Keratinocyte (primary cell): ENCODE data around the gene OSBPL1A. TPM values are rescaled to one million over a fixed set of nuclear protein-coding genes. Genes with fewer than 3 reads are reported as not detected.

ENCODE experiments used
- DNase-seq: peaks from one replicate; pipeline ENCODE4 v3.0.0-alpha.2; 2011; ENCODE audit warnings: low read depth, missing footprints, low spot score
- FAIRE-seq: peaks from 2 replicates; lab custom pipeline; 2011; peaks lifted over from hg19 to GRCh38; lab: Jason Lieb, UNC
- H2AFZ ChIP-seq: 2 replicates; pipeline ENCODE4 v1.6.0; 2012; ENCODE audit warnings: low read length, control low read depth, inconsistent platforms; ENCODE audit not compliant: control insufficient read depth
- H3K27ac ChIP-seq: 2 replicates; pipeline ENCODE4 v1.5.1; 2011; ENCODE audit warnings: low read length; ENCODE audit not compliant: control insufficient read depth, insufficient read depth
- H3K27me3 ChIP-seq: 3 replicates; pipeline ENCODE4 v1.6.0; 2011; ENCODE audit warnings: low read length; ENCODE audit not compliant: control insufficient read depth, insufficient read depth; ENCODE audit errors: extremely low read depth
- H3K36me3 ChIP-seq, 2 experiments: 2 replicates in 1 of 2; 3 replicates in 1 of 2; pipeline ENCODE4 v1.5.1; 2011; ENCODE audit warnings: low read length in 2 of 2, mild to moderate bottlenecking in 1 of 2; ENCODE audit not compliant: control insufficient read depth in 2 of 2, insufficient read depth in 2 of 2; ENCODE audit errors: extremely low read depth in 1 of 2
- H3K4me1 ChIP-seq: 3 replicates; pipeline ENCODE4 v1.5.1; 2011; ENCODE audit warnings: low read length; ENCODE audit not compliant: control insufficient read depth, insufficient read depth; ENCODE audit errors: extremely low read depth
- H3K4me2 ChIP-seq: 3 replicates; pipeline ENCODE4 v1.6.0; 2011; ENCODE audit warnings: low read depth, low read length; ENCODE audit not compliant: control insufficient read depth, insufficient read depth; ENCODE audit errors: extremely low read depth
- H3K4me3 ChIP-seq, 3 experiments: fragments of 200-600 bp in 1 of 3; sonication (generic) in 1 of 3; 2 replicates in 2 of 3; 3 replicates in 1 of 3; pipeline ENCODE4 v1.5.1; 2011 to 2016; ENCODE audit warnings: low read length in 3 of 3, mild to moderate bottlenecking in 3 of 3, control low read depth in 2 of 3, inconsistent platforms in 1 of 3, low read depth in 1 of 3, mixed read lengths in 1 of 3, mixed run types in 1 of 3, moderate library complexity in 1 of 3; ENCODE audit not compliant: control insufficient read depth in 2 of 3, insufficient read depth in 2 of 3; ENCODE audit errors: extremely low read depth in 1 of 3
- H3K79me2 ChIP-seq: 2 replicates; pipeline ENCODE4 v1.6.0; 2012; ENCODE audit warnings: low read length; ENCODE audit not compliant: control insufficient read depth, insufficient read depth
- H3K9ac ChIP-seq: 3 replicates; pipeline ENCODE4 v1.6.0; 2011; ENCODE audit warnings: low read length; ENCODE audit not compliant: control insufficient read depth, insufficient read depth; ENCODE audit errors: extremely low read depth
- H3K9me1 ChIP-seq: 3 replicates; pipeline ENCODE4 v1.6.0; 2011; ENCODE audit warnings: low read length; ENCODE audit not compliant: control insufficient read depth, insufficient read depth; ENCODE audit errors: extremely low read depth
- H3K9me3 ChIP-seq: 2 replicates; pipeline ENCODE4 v1.5.1; 2012; ENCODE audit warnings: low read depth, low read length; ENCODE audit not compliant: control insufficient read depth
- H4K20me1 ChIP-seq: 3 replicates; pipeline ENCODE4 v1.6.0; 2011; ENCODE audit warnings: low read length; ENCODE audit not compliant: control insufficient read depth, insufficient read depth; ENCODE audit errors: extremely low read depth
- EZH2 ChIP-seq: IDR thresholded peaks from one replicate; pipeline ENCODE4 v1.6.1; 2012; ENCODE audit warnings: inconsistent platforms, mild to moderate bottlenecking, low read length, moderate library complexity
- dilution Hi-C: fragments of 300-500 bp; cut with MboI; formaldehyde crosslinking; loops from one replicate; pipeline ENCODE4 v1.7.0; 2020; ENCODE audit warnings: low sequenced_read_pairs; ENCODE audit not compliant: extremely low pct_ligation_motif_present
- polyA plus RNA-seq, 5 experiments: library from polyadenylated mRNA; depleted of rRNA in 3 of 5; stranded (reverse) in 3 of 5; stranded (forward) in 1 of 5; unstranded in 1 of 5; fragments of >200 nt; gene quantifications; 1 replicate in 1 of 5; 2 replicates in 3 of 5; 3 replicates in 1 of 5; pipeline versions ENCODE4 v1.2.1 to v1.2.3, GENCODE V29; 2011 to 2012; ENCODE audit warnings: missing spikeins in 2 of 5, low read depth in 1 of 5, low replicate concordance in 1 of 5
- TF ChIP-seq, protein P1 (sequence below), 3 experiments: IDR thresholded peaks in 1 of 3; conservative IDR thresholded peaks in 1 of 3; optimal IDR thresholded peaks in 1 of 3; 2 replicates in 2 of 3; 3 replicates in 1 of 3; pipeline versions ENCODE3 to v1.5.1; 2011; ENCODE audit warnings: low read length in 3 of 3, mild to moderate bottlenecking in 3 of 3, moderate library complexity in 2 of 3, control low read depth in 1 of 3, inconsistent platforms in 1 of 3; ENCODE audit not compliant: insufficient read depth in 2 of 3; ENCODE audit errors: extremely low read depth in 1 of 3

OSBPL1A gene
- polyA plus RNA-seq, 1 donor (not counting 4 experiments of a cell fraction or from before 2014, with no cell fraction given): 17.7 TPM

DNA sequence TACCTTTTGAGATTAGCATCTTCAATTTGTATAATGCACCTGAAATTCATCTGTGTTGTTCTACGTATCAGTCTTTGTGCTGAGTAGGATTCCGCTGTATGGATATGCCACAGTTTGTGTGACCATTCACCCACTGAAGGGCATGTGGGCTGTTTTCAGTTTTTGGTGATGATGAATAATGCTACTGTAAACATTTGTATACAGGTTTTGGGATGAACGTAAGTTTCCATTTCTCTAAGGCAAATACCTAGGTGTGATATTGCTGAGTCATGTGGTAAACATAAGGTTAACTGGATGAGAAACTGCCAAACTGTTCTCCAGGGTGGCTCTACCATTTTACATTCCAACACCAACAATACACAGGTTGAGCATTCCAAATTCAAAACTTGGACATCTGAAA is 223.6 kb downstream of the OSBPL1A start:
- Histone ChIP-seq H3K36me3 (peaks cover 2 to 3% of the 10 kb centered on the region in 2 experiments), H2AFZ (no peak overlapping the region), H3K4me1 (no peaks in the 10 kb centered on the region), H3K9me1 (no peaks in the 10 kb centered on the region), H3K27me3 (no peaks in the 10 kb centered on the region), H3K9ac (no peak overlapping the region), H3K4me2 (no peak overlapping the region), H3K9me3 (no peaks in the 10 kb centered on the region), H3K79me2 (no peaks in the 10 kb centered on the region), H3K27ac (no peak overlapping the region), H4K20me1 (no peaks in the 10 kb centered on the region), H3K4me3 (no peak overlapping the region)
- no peak for FAIRE-seq
- dilution Hi-C loops: no loop called here
- DNase-seq: no peak
- TF ChIP-seq, protein P1, sequence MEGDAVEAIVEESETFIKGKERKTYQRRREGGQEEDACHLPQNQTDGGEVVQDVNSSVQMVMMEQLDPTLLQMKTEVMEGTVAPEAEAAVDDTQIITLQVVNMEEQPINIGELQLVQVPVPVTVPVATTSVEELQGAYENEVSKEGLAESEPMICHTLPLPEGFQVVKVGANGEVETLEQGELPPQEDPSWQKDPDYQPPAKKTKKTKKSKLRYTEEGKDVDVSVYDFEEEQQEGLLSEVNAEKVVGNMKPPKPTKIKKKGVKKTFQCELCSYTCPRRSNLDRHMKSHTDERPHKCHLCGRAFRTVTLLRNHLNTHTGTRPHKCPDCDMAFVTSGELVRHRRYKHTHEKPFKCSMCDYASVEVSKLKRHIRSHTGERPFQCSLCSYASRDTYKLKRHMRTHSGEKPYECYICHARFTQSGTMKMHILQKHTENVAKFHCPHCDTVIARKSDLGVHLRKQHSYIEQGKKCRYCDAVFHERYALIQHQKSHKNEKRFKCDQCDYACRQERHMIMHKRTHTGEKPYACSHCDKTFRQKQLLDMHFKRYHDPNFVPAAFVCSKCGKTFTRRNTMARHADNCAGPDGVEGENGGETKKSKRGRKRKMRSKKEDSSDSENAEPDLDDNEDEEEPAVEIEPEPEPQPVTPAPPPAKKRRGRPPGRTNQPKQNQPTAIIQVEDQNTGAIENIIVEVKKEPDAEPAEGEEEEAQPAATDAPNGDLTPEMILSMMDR (optimal IDR thresholded peaks at IDR 0.05 in 1 of 3, IDR thresholded peaks at IDR 0.05 in 1 of 3, conservative IDR thresholded peaks at IDR 0.05 in 1 of 3; ENCODE audit: extremely low read depth in 1 of 3, insufficient read depth in 2 of 3, low read length in 3 of 3): no peak
- TF ChIP-seq EZH2: no peak

DNA sequence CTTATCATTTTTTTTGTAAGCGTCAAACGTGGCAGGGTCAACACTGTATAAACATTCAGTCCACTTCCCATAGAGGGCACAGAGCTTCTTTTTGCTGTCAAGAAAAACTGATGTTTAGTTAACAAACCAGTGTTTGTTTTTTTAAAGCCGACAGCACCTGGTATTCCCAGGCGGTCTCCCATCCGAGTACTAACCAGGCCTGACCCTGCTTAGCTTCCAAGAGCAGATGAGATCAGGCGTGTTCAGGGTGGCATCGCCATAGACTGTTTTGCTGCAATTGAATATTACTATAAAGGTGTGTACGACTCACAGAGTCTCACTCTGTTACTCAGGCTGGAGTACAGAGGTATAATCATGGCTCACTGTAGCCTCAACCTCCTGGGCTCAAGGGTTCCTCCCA is 227.3 kb downstream of the OSBPL1A start:
- H3K36me3 ChIP-seq: peaks cover 3 to 6% of the 10 kb centered on the region in 2 experiments
- FAIRE-seq (no peak), DNase-seq (no peak)
- no peaks in the 10 kb centered on the region for H3K9me3 ChIP-seq
- H3K4me3 ChIP-seq: no peak overlapping the region
- no peaks in the 10 kb centered on the region for H3K79me2 ChIP-seq
- TF ChIP-seq EZH2: no peak
- no peaks in the 10 kb centered on the region for H3K9me1 ChIP-seq
- no peak overlapping the region for H2AFZ ChIP-seq
- dilution Hi-C loops: no loop called here
- H4K20me1 ChIP-seq: no peaks in the 10 kb centered on the region
- no peaks in the 10 kb centered on the region for H3K27me3 ChIP-seq
- no peak overlapping the region for H3K9ac ChIP-seq
- no peaks in the 10 kb centered on the region for H3K4me1 ChIP-seq
- no peak overlapping the region for H3K4me2 ChIP-seq
- no peak overlapping the region for H3K27ac ChIP-seq

DNA sequence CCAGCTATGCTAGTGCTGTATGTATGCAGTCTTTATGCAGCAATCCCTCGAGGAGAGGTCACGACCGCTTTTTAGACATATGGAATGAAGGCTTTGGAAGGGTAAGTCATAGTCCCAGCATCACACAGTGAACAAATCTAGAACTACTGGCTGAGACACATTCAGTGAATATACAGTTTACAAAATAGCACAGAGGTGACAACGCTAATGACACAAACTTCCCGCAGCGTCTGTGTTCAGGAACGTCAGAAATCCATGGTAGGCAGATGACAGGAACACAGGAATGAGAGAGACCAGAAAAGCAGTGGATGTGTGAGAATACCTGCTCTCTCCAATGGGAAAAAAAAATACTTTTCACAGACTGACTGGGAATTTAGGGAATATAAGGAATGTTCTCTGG is 229.1 kb downstream of the OSBPL1A start:
- no peak for TF ChIP-seq EZH2
- TF ChIP-seq, protein P1 (optimal IDR thresholded peaks at IDR 0.05 in 1 of 3, IDR thresholded peaks at IDR 0.05 in 1 of 3, conservative IDR thresholded peaks at IDR 0.05 in 1 of 3; ENCODE audit: extremely low read depth in 1 of 3, insufficient read depth in 2 of 3, low read length in 3 of 3): no peak
- H3K4me1 ChIP-seq: no peaks in the 10 kb centered on the region
- no peak overlapping the region for H3K4me2 ChIP-seq
- H3K27me3 ChIP-seq: no peaks in the 10 kb centered on the region
- H2AFZ ChIP-seq: no peak overlapping the region
- no peak for DNase-seq
- no peaks in the 10 kb centered on the region for H4K20me1 ChIP-seq
- H3K4me3 ChIP-seq: no peak overlapping the region
- FAIRE-seq: no peak
- H3K9me1 ChIP-seq: no peaks in the 10 kb centered on the region
- no peaks in the 10 kb centered on the region for H3K79me2 ChIP-seq
- no peak overlapping the region for H3K9ac ChIP-seq
- dilution Hi-C loops: no loop called here
- H3K36me3 ChIP-seq: peaks cover 3 to 6% of the 10 kb centered on the region in 2 experiments
- H3K27ac ChIP-seq: no peak overlapping the region
- H3K9me3 ChIP-seq: no peaks in the 10 kb centered on the region
